B cell (primary cell): ENCODE data around the gene ZFP1. TPM values are rescaled to one million over a fixed set of nuclear protein-coding genes. Genes with fewer than 3 reads are reported as not detected.

ENCODE experiments used
- ATAC-seq: fragments of 200-7000 bp; cut with Tn5 transposase; one replicate; pipeline ENCODE4 v1.10.0; 2021; ENCODE audit warnings: low read depth, mild to moderate bottlenecking, moderate number of reproducible peaks, moderate library complexity
- CTCF ChIA-PET: fragments of 350-600 bp; sonication (Branson Sonifier 250); formaldehyde crosslinking; loops from one replicate; lab custom pipeline; 2021; ENCODE audit warnings: antibody characterized with exemption, inconsistent platforms; lab: Charles Lee
- POLR2A ChIA-PET: fragments of 350-600 bp; sonication (Branson Sonifier 250); formaldehyde crosslinking; loops from one replicate; lab custom pipeline; 2021; ENCODE audit warnings: antibody characterized with exemption; lab: Charles Lee
- DNase-seq: peaks from one replicate; pipeline ENCODE4 v3.0.0; 2013
- H2AFZ ChIP-seq: 2 replicates; pipeline ENCODE4 v1.6.1; 2012; ENCODE audit warnings: mild to moderate bottlenecking, low read depth, low read length; ENCODE audit not compliant: insufficient read depth, poor library complexity, severe bottlenecking
- H3K27ac ChIP-seq, 2 donors: 1 replicate in 1 of 2; 2 replicates in 1 of 2; pipeline ENCODE4 v1.5.1; 2012 to 2013; ENCODE audit warnings: low read length in 2 of 2, mild to moderate bottlenecking in 2 of 2, moderate library complexity in 1 of 2
- H3K27me3 ChIP-seq, 4 experiments: fragments of 200-600 bp in 1 of 4; sonication (generic) in 1 of 4; replicated peaks in 1 of 4; 1 replicate in 2 of 4; 2 replicates in 2 of 4; pipeline versions ENCODE4 v1.6.1 to v1.7.0; 2013 to 2016; ENCODE audit warnings: low read length in 3 of 4, mild to moderate bottlenecking in 2 of 4, mixed read lengths in 1 of 4, moderate library complexity in 1 of 4; ENCODE audit not compliant: insufficient read depth in 4 of 4, control insufficient read depth in 3 of 4; ENCODE audit errors: control extremely low read depth in 1 of 4
- H3K36me3 ChIP-seq, 2 experiments: replicated peaks in 1 of 2; 1 replicate in 1 of 2; 2 replicates in 1 of 2; pipeline versions ENCODE4 v1.6.1 to v1.7.1; 2013; ENCODE audit warnings: low read length in 1 of 2; ENCODE audit not compliant: insufficient read depth in 2 of 2, control insufficient read depth in 1 of 2; ENCODE audit errors: control extremely low read depth in 1 of 2, extremely low read depth in 1 of 2
- H3K4me1 ChIP-seq, 2 donors: fragments of 200-600 bp in 1 of 2; sonication (generic) in 1 of 2; 1 replicate in 1 of 2; 2 replicates in 1 of 2; pipeline versions ENCODE4 v1.5.1 to v1.6.1; 2013 to 2017; ENCODE audit warnings: low read length in 2 of 2; ENCODE audit not compliant: control insufficient read depth in 2 of 2, insufficient read depth in 2 of 2
- H3K4me2 ChIP-seq: replicated peaks from 2 replicates; pipeline ENCODE3; 2012; ENCODE audit warnings: mild to moderate bottlenecking, low read depth, low read length; ENCODE audit not compliant: poor library complexity, severe bottlenecking
- H3K4me3 ChIP-seq, 5 experiments: fragments of 200-600 bp in 1 of 5; sonication (generic) in 1 of 5; 1 replicate in 3 of 5; 2 replicates in 2 of 5; pipeline versions ENCODE4 v1.5.1 to v1.7.0; 2011 to 2016; ENCODE audit warnings: low read length in 4 of 5, mild to moderate bottlenecking in 4 of 5, low read depth in 2 of 5, control low read depth in 1 of 5, moderate library complexity in 1 of 5; ENCODE audit not compliant: insufficient read depth in 1 of 5; ENCODE audit errors: control extremely low read depth in 1 of 5, extremely low read depth in 1 of 5
- H3K79me2 ChIP-seq: fragments of 200-600 bp; sonication (generic); one replicate; pipeline ENCODE4 v1.6.0; 2016; ENCODE audit warnings: low read length; ENCODE audit not compliant: control insufficient read depth, insufficient read depth
- H3K9ac ChIP-seq: fragments of 200-600 bp; sonication (generic); 2 replicates; pipeline ENCODE4 v1.6.1; 2017; ENCODE audit warnings: mild to moderate bottlenecking, low read length, moderate library complexity
- H3K9me3 ChIP-seq, 3 donors: one replicate each; pipeline versions ENCODE4 v1.6.1 to v1.7.1; 2013; ENCODE audit warnings: low read length in 2 of 3; ENCODE audit not compliant: control insufficient read depth in 2 of 3, insufficient read depth in 1 of 3; ENCODE audit errors: control extremely low read depth in 1 of 3
- H4K20me1 ChIP-seq: 2 replicates; pipeline ENCODE4 v1.6.0; 2012; ENCODE audit warnings: mild to moderate bottlenecking, low read length; ENCODE audit not compliant: insufficient read depth, control insufficient read depth, poor library complexity, severe bottlenecking
- H3K27ac Mint-ChIP-seq: one replicate; pipeline ENCODE4 v1.8.0; 2021; ENCODE audit warnings: mixed read lengths
- H3K27me3 Mint-ChIP-seq: one replicate; pipeline ENCODE4 v1.8.0; 2021; ENCODE audit warnings: mixed read lengths
- H3K4me1 Mint-ChIP-seq: one replicate; pipeline ENCODE4 v1.8.0; 2021; ENCODE audit warnings: mixed read lengths
- H3K4me3 Mint-ChIP-seq: one replicate; pipeline ENCODE4 v1.8.0; 2021; ENCODE audit warnings: mixed read lengths
- H3K9me3 Mint-ChIP-seq: one replicate; pipeline ENCODE4 v1.8.0; 2022; ENCODE audit warnings: mixed read lengths; ENCODE audit not compliant: insufficient read depth
- EZH2 ChIP-seq: IDR thresholded peaks from 2 replicates; pipeline ENCODE4 v1.6.1; 2012; ENCODE audit warnings: borderline replicate concordance, low read depth, mild to moderate bottlenecking, moderate library complexity, low read length; ENCODE audit not compliant: insufficient read depth, poor library complexity, severe bottlenecking
- WGBS: methylation state at CpG from one replicate; pipeline ENCODE4 v1.1.5; 2013; ENCODE audit warnings: missing lambda C conversion rate; ENCODE audit not compliant: insufficient coverage; 5-methylcytosine and 5-hydroxymethylcytosine counted together
- intact Hi-C: fragments of 100-400 bp; cut with micrococcal nuclease; formaldehyde crosslinking; loops from one replicate; pipeline ENCODE4 v1.10.0; 2022
- polyA plus RNA-seq: library from polyadenylated mRNA; depleted of rRNA; stranded (reverse); fragments of >200 nt; gene quantifications from 2 replicates; pipeline ENCODE4 v1.2.3, GENCODE V29; 2012
- total RNA-seq, 2 donors: library from RNA; stranded (reverse); fragments of 120-200 nt in 1 of 2; gene quantifications; 1 replicate in 1 of 2; 2 replicates in 1 of 2; pipeline versions ENCODE4 v1.2.3 to v1.2.4, GENCODE V29; 2013 to 2022
- TF ChIP-seq, protein P1 (sequence below): fragments of 200-600 bp; IDR thresholded peaks from one replicate; pipeline ENCODE4 v1.8.0; 2022; ENCODE audit warnings: antibody characterized with exemption, mild to moderate bottlenecking

Gene ZFP1
- total and polyA plus RNA-seq, 2 donors (not counting 1 experiment from before 2014, with no cell fraction given), result 3.4 to 13.4 TPM

DNA sequence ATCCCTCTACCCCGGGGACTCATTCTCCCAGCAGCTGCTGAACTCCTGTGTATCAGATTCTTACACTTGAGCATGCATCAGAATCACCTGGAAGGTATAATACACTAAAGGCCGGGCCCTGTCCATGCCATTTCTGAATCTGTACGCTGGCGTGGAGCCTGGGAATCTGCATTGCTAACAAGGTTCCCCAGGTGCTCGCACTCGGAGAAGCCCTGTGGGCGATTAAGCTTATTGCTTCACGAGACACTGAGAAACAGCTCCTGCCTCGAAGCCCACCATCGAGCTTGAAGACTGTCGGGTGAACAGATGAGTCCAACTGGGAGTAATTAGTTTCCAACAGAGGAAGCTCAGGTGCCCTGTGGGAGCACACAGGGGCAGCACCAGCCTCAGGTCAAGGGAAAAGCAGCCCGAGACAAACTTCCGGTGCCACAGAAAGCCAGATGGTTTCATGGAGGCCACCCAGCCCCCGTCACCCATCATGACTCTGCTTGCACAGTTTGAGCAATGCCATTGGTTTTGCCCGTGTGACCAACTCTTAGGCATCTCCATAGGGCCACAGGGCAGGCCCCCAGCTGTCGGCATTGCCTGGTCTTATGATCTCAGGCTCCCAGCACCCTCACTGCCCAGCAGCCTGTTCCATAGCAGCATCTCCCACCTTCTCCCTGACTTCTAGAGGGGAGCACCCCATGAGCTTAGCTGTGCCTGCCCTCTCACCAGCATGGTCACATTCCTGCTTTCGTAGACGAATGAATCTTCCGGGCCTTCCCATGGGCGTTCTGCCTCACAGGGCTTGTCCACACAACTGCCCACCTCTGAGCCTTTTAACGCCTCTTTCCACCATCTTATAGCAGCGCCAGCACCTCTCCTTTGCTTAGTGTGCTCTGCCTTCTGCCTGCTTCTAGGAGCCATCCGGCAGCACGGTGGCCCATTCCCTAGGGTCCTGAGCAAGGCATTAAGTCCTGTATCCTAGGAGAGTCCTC lies 47.8 kb downstream of the ZFP1 start:
- no peaks in the 10 kb centered on the region for H3K9me3 Mint-ChIP-seq
- Histone ChIP-seq H3K4me2 (no peak overlapping the region), H3K27ac (no peak overlapping the region), H3K9me3 (peaks cover 0 to 4% (median 0%) of the 10 kb centered on the region in 3 donors), H3K9ac (no peak overlapping the region), H3K4me3 (no peak overlapping the region), H3K79me2 (no peaks in the 10 kb centered on the region), H2AFZ (no peak overlapping the region), H3K36me3 (no peaks in the 10 kb centered on the region), H4K20me1 (no peaks in the 10 kb centered on the region), H3K27me3 (peaks cover 0 to 45% (median 10%) of the 10 kb centered on the region in 4 experiments), H3K4me1 (peaks cover 5% of the 10 kb centered on the region in 2 donors)
- H3K4me1 Mint-ChIP-seq, result peaks cover 7% of the 10 kb centered on the region
- CTCF ChIA-PET, result interaction anchor here (1.1 to 8.0 kb wide), 5 partner anchors 20 to 1975 kb away, joined by 3 to 96 read pairs (median 48); no protein-coding TSS in a partner anchor
- WGBS, result 86% methylated on average over 24 of the region's 24 CpGs
- peaks cover 40% of the 10 kb centered on the region for H3K27me3 Mint-ChIP-seq
- DNase-seq, result no peak
- no peak overlapping the region for H3K27ac Mint-ChIP-seq
- intact Hi-C loops, result loop anchor here (5.0 kb wide), 1 partner anchor 36 kb away; no protein-coding TSS in a partner anchor
- H3K4me3 Mint-ChIP-seq, result no peak overlapping the region
- POLR2A ChIA-PET, result no interaction called here
- no peak for ATAC-seq
- no peak for TF ChIP-seq EZH2
- TF ChIP-seq, protein P1, sequence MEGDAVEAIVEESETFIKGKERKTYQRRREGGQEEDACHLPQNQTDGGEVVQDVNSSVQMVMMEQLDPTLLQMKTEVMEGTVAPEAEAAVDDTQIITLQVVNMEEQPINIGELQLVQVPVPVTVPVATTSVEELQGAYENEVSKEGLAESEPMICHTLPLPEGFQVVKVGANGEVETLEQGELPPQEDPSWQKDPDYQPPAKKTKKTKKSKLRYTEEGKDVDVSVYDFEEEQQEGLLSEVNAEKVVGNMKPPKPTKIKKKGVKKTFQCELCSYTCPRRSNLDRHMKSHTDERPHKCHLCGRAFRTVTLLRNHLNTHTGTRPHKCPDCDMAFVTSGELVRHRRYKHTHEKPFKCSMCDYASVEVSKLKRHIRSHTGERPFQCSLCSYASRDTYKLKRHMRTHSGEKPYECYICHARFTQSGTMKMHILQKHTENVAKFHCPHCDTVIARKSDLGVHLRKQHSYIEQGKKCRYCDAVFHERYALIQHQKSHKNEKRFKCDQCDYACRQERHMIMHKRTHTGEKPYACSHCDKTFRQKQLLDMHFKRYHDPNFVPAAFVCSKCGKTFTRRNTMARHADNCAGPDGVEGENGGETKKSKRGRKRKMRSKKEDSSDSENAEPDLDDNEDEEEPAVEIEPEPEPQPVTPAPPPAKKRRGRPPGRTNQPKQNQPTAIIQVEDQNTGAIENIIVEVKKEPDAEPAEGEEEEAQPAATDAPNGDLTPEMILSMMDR, result no peak

DNA sequence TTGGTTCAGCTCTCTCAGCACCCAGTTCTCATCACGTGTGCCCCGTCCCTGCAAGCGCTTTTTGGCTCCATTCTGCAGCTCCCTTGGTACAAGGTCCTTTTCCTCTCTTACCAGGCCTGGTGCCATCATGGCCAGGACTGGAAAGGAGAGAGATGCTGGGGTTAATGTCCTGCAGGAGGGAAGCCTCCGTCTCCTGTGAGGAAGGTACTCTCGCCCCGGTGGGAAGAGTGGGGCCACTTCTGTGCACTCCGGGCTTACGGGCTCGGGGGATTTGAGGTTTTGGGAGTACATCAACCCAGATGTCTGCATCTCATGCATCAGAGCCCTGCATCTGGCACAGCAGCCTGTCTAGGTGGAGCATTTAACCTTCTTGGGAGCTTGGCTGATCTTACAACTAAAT lies 48.5 kb downstream of the ZFP1 start:
- Histone ChIP-seq H3K4me1 (peaks cover 11 to 12% of the 10 kb centered on the region in 2 donors), H3K4me2 (no peak overlapping the region), H4K20me1 (no peaks in the 10 kb centered on the region), H3K27ac (no peak overlapping the region), H3K36me3 (no peaks in the 10 kb centered on the region), H3K9ac (no peak overlapping the region), H3K79me2 (no peaks in the 10 kb centered on the region), H3K4me3 (no peak overlapping the region), H3K9me3 (peaks cover 0 to 7% (median 0%) of the 10 kb centered on the region in 3 donors), H3K27me3 (peaks cover 0 to 46% (median 10%) of the 10 kb centered on the region in 4 experiments), H2AFZ (no peak overlapping the region)
- no peak for DNase-seq
- no peak for TF ChIP-seq EZH2
- TF ChIP-seq, protein P1, result no peak
- no peak for ATAC-seq
- ChIA-PET POLR2A (no interaction called here), CTCF (interaction anchor here (1.1 to 8.0 kb wide), 7 partner anchors 20 to 1974 kb away, joined by 3 to 96 read pairs (median 48); no protein-coding TSS in a partner anchor)
- H3K9me3 Mint-ChIP-seq, result no peaks in the 10 kb centered on the region
- H3K27ac Mint-ChIP-seq, result no peak overlapping the region
- H3K4me1 Mint-ChIP-seq, result peaks cover 10% of the 10 kb centered on the region
- H3K4me3 Mint-ChIP-seq, result no peak overlapping the region
- intact Hi-C loops, result loop anchor here (5.0 kb wide), 1 partner anchor 35 kb away; no protein-coding TSS in a partner anchor
- WGBS, result 74% methylated on average over 5 of the region's 9 CpGs
- peaks cover 44% of the 10 kb centered on the region for H3K27me3 Mint-ChIP-seq
